Hepatocyte (in vitro differentiated cells): ENCODE results near the gene DLG2.

ENCODE experiments used
- CTCF ChIP-seq: fragments of 200-600 bp; sonication (generic); IDR thresholded peaks from 2 replicates; pipeline ENCODE4 v1.5.1; 2016; ENCODE audit warnings: antibody characterized with exemption, mild to moderate bottlenecking; ENCODE audit not compliant: poor library complexity
- EZH2 ChIP-seq: fragments of 200-600 bp; sonication (generic); IDR thresholded peaks from 2 replicates; pipeline ENCODE4 v1.6.1; 2016; ENCODE audit warnings: antibody characterized with exemption, mild to moderate bottlenecking, borderline replicate concordance
- EZH2phosphoT487 ChIP-seq: fragments of 200-600 bp; sonication (generic); IDR thresholded peaks from one replicate; pipeline ENCODE4 v1.6.1; 2018; ENCODE audit warnings: antibody characterized with exemption, mild to moderate bottlenecking, low read depth, moderate library complexity; ENCODE audit not compliant: unreplicated experiment, severe bottlenecking

GRCh38 chr11:84261707-84262106 is 1365.4 kb downstream of the DLG2 start:
- TF ChIP-seq EZH2phosphoT487 (no peak), EZH2 (no peak), CTCF (peak; percentile 33)
